ENCODE results near the gene NPR1.

DNA sequence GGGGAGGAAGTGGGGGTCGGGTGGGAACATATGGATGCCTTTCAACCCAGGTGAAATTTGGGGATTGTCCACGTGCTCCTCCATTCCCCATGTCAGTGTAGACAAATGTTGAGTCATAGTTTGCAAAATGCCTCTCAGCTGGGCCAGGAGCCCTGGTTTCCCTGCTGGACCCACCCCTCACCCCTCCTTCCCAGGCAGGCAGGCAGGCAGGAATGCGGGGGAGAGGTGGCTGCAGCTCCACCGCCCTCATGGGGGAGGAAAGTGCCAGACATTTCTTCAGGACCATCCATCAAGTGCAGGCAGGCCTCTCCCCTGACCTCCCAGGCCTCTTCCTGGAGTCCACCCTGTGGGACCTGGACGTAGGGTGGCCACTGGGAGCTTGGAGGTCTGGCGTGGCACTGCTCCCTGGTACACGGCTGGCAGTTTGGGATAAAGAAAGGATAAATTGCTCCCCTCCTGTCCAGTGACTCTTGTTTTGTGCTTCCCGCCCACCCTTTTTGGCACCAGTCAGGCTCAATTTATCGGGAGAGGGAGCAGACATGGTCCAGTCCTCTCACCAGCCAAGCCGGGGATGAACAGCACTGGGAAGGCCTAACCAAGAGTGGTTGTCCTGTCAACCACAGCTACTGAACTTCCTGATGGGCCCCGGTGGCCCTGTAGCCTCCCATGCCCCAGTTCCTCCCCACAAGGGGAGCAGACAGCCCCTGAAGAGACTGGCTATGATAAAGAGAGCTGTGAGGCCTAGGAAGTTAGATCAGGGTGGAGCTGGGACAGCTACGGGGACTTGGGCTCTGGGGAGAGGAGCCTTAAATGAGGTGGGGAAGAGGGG is 18.9 kb downstream of the NPR1 start:
- TF ChIP-seq, protein P1, sequence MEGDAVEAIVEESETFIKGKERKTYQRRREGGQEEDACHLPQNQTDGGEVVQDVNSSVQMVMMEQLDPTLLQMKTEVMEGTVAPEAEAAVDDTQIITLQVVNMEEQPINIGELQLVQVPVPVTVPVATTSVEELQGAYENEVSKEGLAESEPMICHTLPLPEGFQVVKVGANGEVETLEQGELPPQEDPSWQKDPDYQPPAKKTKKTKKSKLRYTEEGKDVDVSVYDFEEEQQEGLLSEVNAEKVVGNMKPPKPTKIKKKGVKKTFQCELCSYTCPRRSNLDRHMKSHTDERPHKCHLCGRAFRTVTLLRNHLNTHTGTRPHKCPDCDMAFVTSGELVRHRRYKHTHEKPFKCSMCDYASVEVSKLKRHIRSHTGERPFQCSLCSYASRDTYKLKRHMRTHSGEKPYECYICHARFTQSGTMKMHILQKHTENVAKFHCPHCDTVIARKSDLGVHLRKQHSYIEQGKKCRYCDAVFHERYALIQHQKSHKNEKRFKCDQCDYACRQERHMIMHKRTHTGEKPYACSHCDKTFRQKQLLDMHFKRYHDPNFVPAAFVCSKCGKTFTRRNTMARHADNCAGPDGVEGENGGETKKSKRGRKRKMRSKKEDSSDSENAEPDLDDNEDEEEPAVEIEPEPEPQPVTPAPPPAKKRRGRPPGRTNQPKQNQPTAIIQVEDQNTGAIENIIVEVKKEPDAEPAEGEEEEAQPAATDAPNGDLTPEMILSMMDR (IDR thresholded peaks at IDR 0.05; ENCODE audit: insufficient read depth, low read length, poor library complexity, severe bottlenecking) = no peak
- no peak for TF ChIP-seq EZH2phosphoT487 (conservative IDR thresholded peaks at IDR 0.05; ENCODE audit: low read length)
